Liver (tissue), 9 donors: ENCODE data around the gene GPR25. TPM values are rescaled to one million over a fixed set of nuclear protein-coding genes. Genes with fewer than 3 reads are reported as not detected.

ENCODE experiments used
- DNase-seq: peaks from one replicate; pipeline ENCODE4 v3.0.0-alpha.2; 2017; ENCODE audit warnings: low spot score
- H3K27ac ChIP-seq, 2 donors: one replicate each; pipeline ENCODE4 v1.7.0; 2013; ENCODE audit warnings: inconsistent platforms in 2 of 2, low read length in 2 of 2, control low read depth in 1 of 2, low read depth in 1 of 2, mild to moderate bottlenecking in 1 of 2
- H3K27me3 ChIP-seq, 4 donors: one replicate each; pipeline versions ENCODE4 v1.6.1 to v1.7.0; 2013; ENCODE audit warnings: low read length in 3 of 4, inconsistent platforms in 1 of 4, mild to moderate bottlenecking in 1 of 4, moderate library complexity in 1 of 4; ENCODE audit not compliant: control insufficient read depth in 4 of 4, insufficient read depth in 4 of 4
- H3K36me3 ChIP-seq, 4 donors: one replicate each; pipeline versions ENCODE4 v1.6.1 to v1.7.0; 2013; ENCODE audit warnings: low read length in 3 of 4, mild to moderate bottlenecking in 3 of 4, low read depth in 1 of 4, moderate library complexity in 1 of 4; ENCODE audit not compliant: control insufficient read depth in 4 of 4, insufficient read depth in 3 of 4
- H3K4me1 ChIP-seq, 4 donors: one replicate each; pipeline versions ENCODE4 v1.6.1 to v1.7.0; 2013; ENCODE audit warnings: low read length in 3 of 4, mild to moderate bottlenecking in 3 of 4, moderate library complexity in 1 of 4; ENCODE audit not compliant: control insufficient read depth in 4 of 4, insufficient read depth in 4 of 4
- H3K4me3 ChIP-seq, 3 donors: one replicate each; pipeline versions ENCODE4 v1.6.1 to v1.7.0; 2013; ENCODE audit warnings: low read length in 3 of 3, control low read depth in 1 of 3, low read depth in 1 of 3, mild to moderate bottlenecking in 1 of 3
- H3K9ac ChIP-seq, 2 donors: one replicate each; pipeline ENCODE4 v1.7.0; 2013; ENCODE audit warnings: low read length in 2 of 2, mild to moderate bottlenecking in 2 of 2, moderate library complexity in 2 of 2, control low read depth in 1 of 2, low read depth in 1 of 2
- H3K9me3 ChIP-seq, 4 donors: one replicate each; pipeline versions ENCODE4 v1.6.1 to v1.7.0; 2013; ENCODE audit warnings: low read length in 3 of 4; ENCODE audit not compliant: control insufficient read depth in 4 of 4
- EGR1 ChIP-seq, 2 donors: IDR thresholded peaks; 2 replicates each; pipeline ENCODE4 v1.6.1; 2016 to 2018; ENCODE audit warnings: antibody characterized with exemption in 2 of 2, low read depth in 2 of 2
- FOXA1 ChIP-seq: IDR thresholded peaks from 2 replicates; pipeline ENCODE4 v1.6.1; 2016; ENCODE audit warnings: antibody characterized with exemption
- FOXA2 ChIP-seq: IDR thresholded peaks from 2 replicates; pipeline ENCODE4 v1.6.1; 2016; ENCODE audit warnings: antibody characterized with exemption
- GABPA ChIP-seq, 2 donors: IDR thresholded peaks in 1 of 2; conservative IDR thresholded peaks in 1 of 2; 2 replicates each; pipeline ENCODE4 v1.6.1; 2016; ENCODE audit warnings: antibody characterized with exemption in 2 of 2, mild to moderate bottlenecking in 1 of 2, moderate library complexity in 1 of 2
- HNF4A ChIP-seq, 2 donors: conservative IDR thresholded peaks; 2 replicates each; pipeline ENCODE4 v1.6.1; 2016; ENCODE audit warnings: antibody characterized with exemption in 2 of 2, mild to moderate bottlenecking in 2 of 2
- HNF4G ChIP-seq: IDR thresholded peaks from 2 replicates; pipeline ENCODE4 v1.6.1; 2016; ENCODE audit warnings: antibody characterized with exemption
- JUND ChIP-seq, 2 donors: IDR thresholded peaks; 2 replicates each; pipeline ENCODE4 v1.6.1; 2016; ENCODE audit warnings: antibody characterized with exemption in 2 of 2
- NR2F2 ChIP-seq: IDR thresholded peaks from 2 replicates; pipeline ENCODE4 v1.6.1; 2016; ENCODE audit warnings: antibody characterized with exemption
- RAD21 ChIP-seq, 2 donors: IDR thresholded peaks; 2 replicates each; pipeline ENCODE4 v1.6.1; 2016; ENCODE audit warnings: antibody characterized with exemption in 2 of 2, mild to moderate bottlenecking in 2 of 2
- RXRA ChIP-seq, 2 donors: IDR thresholded peaks; 2 replicates each; pipeline ENCODE4 v1.6.1; 2017 to 2018; ENCODE audit warnings: antibody characterized with exemption in 2 of 2, mild to moderate bottlenecking in 1 of 2
- SP1 ChIP-seq: IDR thresholded peaks from 2 replicates; pipeline ENCODE4 v1.6.1; 2018; ENCODE audit warnings: antibody characterized with exemption, mild to moderate bottlenecking
- TAF1 ChIP-seq: conservative IDR thresholded peaks from 2 replicates; pipeline ENCODE4 v1.6.1; 2016; ENCODE audit warnings: antibody characterized with exemption, mild to moderate bottlenecking
- YY1 ChIP-seq: IDR thresholded peaks from 2 replicates; pipeline ENCODE4 v1.6.1; 2016; ENCODE audit warnings: antibody characterized with exemption, mild to moderate bottlenecking
- WGBS: extraction: QIAGEN DNeasy Blood & Tissue Kit; methylation state at CpG from one replicate; pipeline ENCODE4 v1.1.7; 2013; 5-methylcytosine and 5-hydroxymethylcytosine counted together
- polyA plus RNA-seq, 2 donors: library from polyadenylated mRNA; stranded (reverse) in 1 of 2; unstranded in 1 of 2; fragments of 200-250 nt in 1 of 2; fragments of >200 nt in 1 of 2; fragmentation: Nextera tagmentation in 1 of 2; extraction: Ambion mirVana in 1 of 2; gene quantifications; one replicate each; pipeline versions ENCODE4 v1.2.1 to v1.2.3, GENCODE V29; 2013 to 2015
- total RNA-seq, 2 donors: library from RNA; depleted of rRNA; stranded (reverse); fragments of >200 nt; gene quantifications; one replicate each; pipeline ENCODE4 v1.2.3, GENCODE V29; 2014
- TF ChIP-seq, protein P1 (sequence below): IDR thresholded peaks from 2 replicates; pipeline ENCODE4 v1.6.1; 2016; ENCODE audit warnings: antibody characterized with exemption, mild to moderate bottlenecking
- TF ChIP-seq, protein P2 (sequence below): IDR thresholded peaks from 2 replicates; pipeline ENCODE4 v1.6.1; 2016; ENCODE audit warnings: antibody characterized with exemption
- TF ChIP-seq, protein P3 (sequence below): fragments of 150-350 bp; IDR thresholded peaks from 2 replicates; pipeline ENCODE4 v1.5.1; 2017; ENCODE audit warnings: improper control_type of control experiment, low read depth, low read length; ENCODE audit not compliant: missing input control
- TF ChIP-seq, protein P4 (sequence below): IDR thresholded peaks from 2 replicates; pipeline ENCODE4 v1.6.1; 2016; ENCODE audit warnings: antibody characterized with exemption
- TF ChIP-seq, protein P5 (sequence below): IDR thresholded peaks from 2 replicates; pipeline ENCODE4 v1.6.1; 2016; ENCODE audit warnings: antibody characterized with exemption
- donor health status: healthy.
- donor health status: healthy.
- donor health status: healthy.
- donor health status: healthy.
- donor health status: healthy.

GPR25 gene
- total and polyA plus RNA-seq, 4 donors, result 0.08 to 0.13 TPM; not detected in 2

DNA sequence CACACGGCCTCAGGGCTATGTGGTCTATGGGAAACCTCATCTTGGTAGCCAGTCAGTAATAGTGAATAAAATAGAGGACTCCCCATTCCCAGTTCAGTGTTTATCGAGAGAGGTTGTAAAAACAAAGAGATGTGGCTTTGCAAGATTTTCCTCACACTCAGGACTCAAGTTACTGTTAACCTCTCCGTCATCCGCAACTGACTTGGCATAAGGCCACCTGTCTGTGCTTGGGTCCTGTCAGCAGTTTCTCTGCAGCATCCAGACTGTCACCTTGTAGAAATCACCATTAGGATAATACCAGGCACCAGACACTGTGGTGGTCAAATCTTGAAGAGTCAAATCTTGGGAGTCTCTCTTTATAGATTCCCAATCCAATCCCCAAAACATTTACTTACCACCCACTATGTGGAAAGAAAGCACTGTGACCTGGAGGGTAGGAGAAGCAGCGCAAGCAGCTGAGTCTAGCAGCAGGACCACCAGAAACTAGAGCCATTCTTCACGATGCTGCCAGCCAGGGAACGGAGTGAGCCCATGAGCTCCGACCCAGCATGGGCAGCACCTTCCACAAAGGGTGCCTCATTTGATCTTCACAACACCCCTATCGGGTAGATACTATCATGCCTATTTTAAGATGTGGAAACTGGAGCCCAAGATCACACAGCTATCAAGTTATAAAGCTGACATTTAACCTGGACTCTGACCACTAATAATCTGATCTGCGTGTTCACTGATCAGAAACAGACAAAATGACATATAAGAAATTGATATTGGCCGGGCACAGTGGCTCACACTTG is 5.6 kb upstream of the GPR25 start (continued):
- TF ChIP-seq, protein P1, sequence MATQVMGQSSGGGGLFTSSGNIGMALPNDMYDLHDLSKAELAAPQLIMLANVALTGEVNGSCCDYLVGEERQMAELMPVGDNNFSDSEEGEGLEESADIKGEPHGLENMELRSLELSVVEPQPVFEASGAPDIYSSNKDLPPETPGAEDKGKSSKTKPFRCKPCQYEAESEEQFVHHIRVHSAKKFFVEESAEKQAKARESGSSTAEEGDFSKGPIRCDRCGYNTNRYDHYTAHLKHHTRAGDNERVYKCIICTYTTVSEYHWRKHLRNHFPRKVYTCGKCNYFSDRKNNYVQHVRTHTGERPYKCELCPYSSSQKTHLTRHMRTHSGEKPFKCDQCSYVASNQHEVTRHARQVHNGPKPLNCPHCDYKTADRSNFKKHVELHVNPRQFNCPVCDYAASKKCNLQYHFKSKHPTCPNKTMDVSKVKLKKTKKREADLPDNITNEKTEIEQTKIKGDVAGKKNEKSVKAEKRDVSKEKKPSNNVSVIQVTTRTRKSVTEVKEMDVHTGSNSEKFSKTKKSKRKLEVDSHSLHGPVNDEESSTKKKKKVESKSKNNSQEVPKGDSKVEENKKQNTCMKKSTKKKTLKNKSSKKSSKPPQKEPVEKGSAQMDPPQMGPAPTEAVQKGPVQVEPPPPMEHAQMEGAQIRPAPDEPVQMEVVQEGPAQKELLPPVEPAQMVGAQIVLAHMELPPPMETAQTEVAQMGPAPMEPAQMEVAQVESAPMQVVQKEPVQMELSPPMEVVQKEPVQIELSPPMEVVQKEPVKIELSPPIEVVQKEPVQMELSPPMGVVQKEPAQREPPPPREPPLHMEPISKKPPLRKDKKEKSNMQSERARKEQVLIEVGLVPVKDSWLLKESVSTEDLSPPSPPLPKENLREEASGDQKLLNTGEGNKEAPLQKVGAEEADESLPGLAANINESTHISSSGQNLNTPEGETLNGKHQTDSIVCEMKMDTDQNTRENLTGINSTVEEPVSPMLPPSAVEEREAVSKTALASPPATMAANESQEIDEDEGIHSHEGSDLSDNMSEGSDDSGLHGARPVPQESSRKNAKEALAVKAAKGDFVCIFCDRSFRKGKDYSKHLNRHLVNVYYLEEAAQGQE, result no peak
- no peak for TF ChIP-seq JUND (IDR thresholded peaks at IDR 0.05)

DNA sequence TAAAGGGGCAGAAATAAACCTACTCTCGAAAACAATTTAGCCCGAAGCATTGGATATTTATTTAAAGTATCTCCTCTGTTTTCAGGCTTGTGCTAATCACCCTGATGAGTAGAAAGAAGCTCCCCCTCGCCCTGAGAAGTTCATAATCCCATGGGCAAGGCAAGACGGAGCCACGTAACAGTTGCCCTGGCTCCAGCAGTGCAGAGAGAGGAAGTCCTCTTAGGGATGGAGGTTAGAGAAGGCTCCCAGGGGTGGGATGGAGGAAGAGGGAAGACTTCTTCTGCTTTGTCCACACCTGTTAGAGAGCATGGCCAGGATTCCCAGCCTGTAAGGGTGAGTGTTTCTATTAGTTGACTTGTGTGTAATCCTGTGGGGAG is 3.4 kb upstream of the GPR25 start:
- Histone ChIP-seq H3K27ac (no peak overlapping the region), H3K4me1 (peaks cover 0 to 10% (median 8%) of the 10 kb centered on the region in 4 donors), H3K9ac (no peak overlapping the region), H3K27me3 (peaks cover 0 to 2% (median 0%) of the 10 kb centered on the region in 4 donors), H3K9me3 (no peaks in the 10 kb centered on the region), H3K36me3 (no peaks in the 10 kb centered on the region), H3K4me3 (no peak overlapping the region)
- 86% methylated on average over 5 of the region's 5 CpGs for WGBS
- TF ChIP-seq EGR1 (IDR thresholded peaks at IDR 0.05; ENCODE audit: low read depth in 2 of 2), result no peak
- TF ChIP-seq GABPA (IDR thresholded peaks at IDR 0.05 in 1 of 2, conservative IDR thresholded peaks at IDR 0.05 in 1 of 2), result no peak
- no peak for TF ChIP-seq FOXA1
- no peak for TF ChIP-seq JUND (IDR thresholded peaks at IDR 0.05)
- TF ChIP-seq HNF4A (conservative IDR thresholded peaks at IDR 0.05), result no peak
- TF ChIP-seq, protein P2, sequence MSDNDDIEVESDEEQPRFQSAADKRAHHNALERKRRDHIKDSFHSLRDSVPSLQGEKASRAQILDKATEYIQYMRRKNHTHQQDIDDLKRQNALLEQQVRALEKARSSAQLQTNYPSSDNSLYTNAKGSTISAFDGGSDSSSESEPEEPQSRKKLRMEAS, result no peak
- TF ChIP-seq, protein P3, sequence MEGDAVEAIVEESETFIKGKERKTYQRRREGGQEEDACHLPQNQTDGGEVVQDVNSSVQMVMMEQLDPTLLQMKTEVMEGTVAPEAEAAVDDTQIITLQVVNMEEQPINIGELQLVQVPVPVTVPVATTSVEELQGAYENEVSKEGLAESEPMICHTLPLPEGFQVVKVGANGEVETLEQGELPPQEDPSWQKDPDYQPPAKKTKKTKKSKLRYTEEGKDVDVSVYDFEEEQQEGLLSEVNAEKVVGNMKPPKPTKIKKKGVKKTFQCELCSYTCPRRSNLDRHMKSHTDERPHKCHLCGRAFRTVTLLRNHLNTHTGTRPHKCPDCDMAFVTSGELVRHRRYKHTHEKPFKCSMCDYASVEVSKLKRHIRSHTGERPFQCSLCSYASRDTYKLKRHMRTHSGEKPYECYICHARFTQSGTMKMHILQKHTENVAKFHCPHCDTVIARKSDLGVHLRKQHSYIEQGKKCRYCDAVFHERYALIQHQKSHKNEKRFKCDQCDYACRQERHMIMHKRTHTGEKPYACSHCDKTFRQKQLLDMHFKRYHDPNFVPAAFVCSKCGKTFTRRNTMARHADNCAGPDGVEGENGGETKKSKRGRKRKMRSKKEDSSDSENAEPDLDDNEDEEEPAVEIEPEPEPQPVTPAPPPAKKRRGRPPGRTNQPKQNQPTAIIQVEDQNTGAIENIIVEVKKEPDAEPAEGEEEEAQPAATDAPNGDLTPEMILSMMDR, result no peak
- TF ChIP-seq NR2F2, result no peak
- TF ChIP-seq, protein P4, sequence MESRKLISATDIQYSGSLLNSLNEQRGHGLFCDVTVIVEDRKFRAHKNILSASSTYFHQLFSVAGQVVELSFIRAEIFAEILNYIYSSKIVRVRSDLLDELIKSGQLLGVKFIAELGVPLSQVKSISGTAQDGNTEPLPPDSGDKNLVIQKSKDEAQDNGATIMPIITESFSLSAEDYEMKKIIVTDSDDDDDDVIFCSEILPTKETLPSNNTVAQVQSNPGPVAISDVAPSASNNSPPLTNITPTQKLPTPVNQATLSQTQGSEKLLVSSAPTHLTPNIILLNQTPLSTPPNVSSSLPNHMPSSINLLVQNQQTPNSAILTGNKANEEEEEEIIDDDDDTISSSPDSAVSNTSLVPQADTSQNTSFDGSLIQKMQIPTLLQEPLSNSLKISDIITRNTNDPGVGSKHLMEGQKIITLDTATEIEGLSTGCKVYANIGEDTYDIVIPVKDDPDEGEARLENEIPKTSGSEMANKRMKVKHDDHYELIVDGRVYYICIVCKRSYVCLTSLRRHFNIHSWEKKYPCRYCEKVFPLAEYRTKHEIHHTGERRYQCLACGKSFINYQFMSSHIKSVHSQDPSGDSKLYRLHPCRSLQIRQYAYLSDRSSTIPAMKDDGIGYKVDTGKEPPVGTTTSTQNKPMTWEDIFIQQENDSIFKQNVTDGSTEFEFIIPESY, result no peak
- no peak for TF ChIP-seq TAF1
- TF ChIP-seq, protein P5, sequence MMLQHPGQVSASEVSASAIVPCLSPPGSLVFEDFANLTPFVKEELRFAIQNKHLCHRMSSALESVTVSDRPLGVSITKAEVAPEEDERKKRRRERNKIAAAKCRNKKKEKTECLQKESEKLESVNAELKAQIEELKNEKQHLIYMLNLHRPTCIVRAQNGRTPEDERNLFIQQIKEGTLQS, result no peak
- TF ChIP-seq SP1, result no peak
- no peak for TF ChIP-seq FOXA2
- TF ChIP-seq YY1, result no peak
- no peak for TF ChIP-seq RAD21 (IDR thresholded peaks at IDR 0.05)
- no peak for TF ChIP-seq HNF4G
- TF ChIP-seq, protein P1, result no peak
- no peak for TF ChIP-seq RXRA (IDR thresholded peaks at IDR 0.05)
- DNase-seq, result no peak
